ENCODE data around the gene OGFOD1. TPM values are rescaled to one million over a fixed set of nuclear protein-coding genes. Genes with fewer than 3 reads are reported as not detected.
"Not testable (repeated sequence)": the region's sequence is repeated elsewhere in the genome, so short reads cannot be mapped to it uniquely, and the experiment has no call there.

OGFOD1 gene
- total and polyA plus RNA-seq, 4 donors: 18.5 to 33.5 (median 25.8) TPM

- H3K4me3 ChIP-seq (ENCODE audit: low read length in 2 of 2): no peak overlapping the region
- no peak overlapping the region for H3K27ac ChIP-seq (ENCODE audit: low read depth in 1 of 2, low read length in 2 of 2)
- H3K4me1 ChIP-seq (ENCODE audit: control insufficient read depth in 1 of 2, insufficient read depth in 2 of 2, low read length in 2 of 2): no peaks in the 10 kb centered on the region
- H3K27me3 ChIP-seq (ENCODE audit: control insufficient read depth in 1 of 2, insufficient read depth in 2 of 2, low read length in 1 of 2): no peaks in the 10 kb centered on the region
- H3K9me3 ChIP-seq (ENCODE audit: control insufficient read depth, low read length): no peaks in the 10 kb centered on the region
- intact Hi-C loops (cut with DNase I): no loop called here
- 67 to 83% methylated on average over 2 of the region's 2 CpGs for WGBS, 2 donors
- H3K36me3 ChIP-seq (ENCODE audit: control insufficient read depth in 1 of 2, insufficient read depth in 2 of 2, low read length in 1 of 2): peaks cover 6 to 9% of the 10 kb centered on the region in 2 donors
- no peak for ATAC-seq (ENCODE audit: low FRiP score)
- DNase-seq: no peak
These were observed 30.2 kb downstream of the OGFOD1 start for GRCh38 chr16:56481468-56482122.

GRCh38 chr16:56482683-56483236, 31.4 kb downstream of the OGFOD1 start:
- 75 to 80% methylated on average over 5 of the region's 5 CpGs for WGBS, 2 donors
- no peak overlapping the region for H3K4me3 ChIP-seq (ENCODE audit: low read length in 2 of 2)
- H3K9me3 ChIP-seq (ENCODE audit: control insufficient read depth, low read length): no peaks in the 10 kb centered on the region
- H3K27ac ChIP-seq (ENCODE audit: low read depth in 1 of 2, low read length in 2 of 2): no peak overlapping the region
- H3K4me1 ChIP-seq (ENCODE audit: control insufficient read depth in 1 of 2, insufficient read depth in 2 of 2, low read length in 2 of 2): no peaks in the 10 kb centered on the region
- DNase-seq: no peak
- intact Hi-C loops (cut with DNase I): no loop called here
- no peak for ATAC-seq (ENCODE audit: low FRiP score)
- peaks cover 3 to 7% of the 10 kb centered on the region in 2 donors for H3K36me3 ChIP-seq (ENCODE audit: control insufficient read depth in 1 of 2, insufficient read depth in 2 of 2, low read length in 1 of 2)
- no peaks in the 10 kb centered on the region for H3K27me3 ChIP-seq (ENCODE audit: control insufficient read depth in 1 of 2, insufficient read depth in 2 of 2, low read length in 1 of 2)

GRCh38 chr16:56483394-56483793, 32.0 kb downstream of the OGFOD1 start:
- no peaks in the 10 kb centered on the region for H3K4me1 ChIP-seq (ENCODE audit: control insufficient read depth in 1 of 2, insufficient read depth in 2 of 2, low read length in 2 of 2)
- ATAC-seq (ENCODE audit: low FRiP score): no peak
- H3K36me3 ChIP-seq (ENCODE audit: control insufficient read depth in 1 of 2, insufficient read depth in 2 of 2, low read length in 1 of 2): peaks cover 3 to 4% of the 10 kb centered on the region in 2 donors
- H3K27ac ChIP-seq (ENCODE audit: low read depth in 1 of 2, low read length in 2 of 2): no peak overlapping the region
- no peaks in the 10 kb centered on the region for H3K9me3 ChIP-seq (ENCODE audit: control insufficient read depth, low read length)
- no peaks in the 10 kb centered on the region for H3K27me3 ChIP-seq (ENCODE audit: control insufficient read depth in 1 of 2, insufficient read depth in 2 of 2, low read length in 1 of 2)
- no peak overlapping the region for H3K4me3 ChIP-seq (ENCODE audit: low read length in 2 of 2)
- intact Hi-C loops (cut with DNase I): no loop called here
- no peak for DNase-seq

- Histone ChIP-seq H3K4me1 (ENCODE audit: control insufficient read depth in 1 of 2, insufficient read depth in 2 of 2, low read length in 2 of 2) (no peaks in the 10 kb centered on the region), H3K4me3 (ENCODE audit: low read length in 2 of 2) (no peak overlapping the region), H3K27ac (ENCODE audit: low read depth in 1 of 2, low read length in 2 of 2) (no peak overlapping the region), H3K36me3 (ENCODE audit: control insufficient read depth in 1 of 2, insufficient read depth in 2 of 2, low read length in 1 of 2) (peaks cover 3 to 4% of the 10 kb centered on the region in 2 donors), H3K9me3 (ENCODE audit: control insufficient read depth, low read length) (no peaks in the 10 kb centered on the region), H3K27me3 (ENCODE audit: control insufficient read depth in 1 of 2, insufficient read depth in 2 of 2, low read length in 1 of 2) (no peaks in the 10 kb centered on the region)
- 61 to 69% methylated on average over 5 of the region's 5 CpGs for WGBS, 2 donors
- DNase-seq (no peak), ATAC-seq (ENCODE audit: low FRiP score) (no peak)
- intact Hi-C loops (cut with DNase I): no loop called here
These were observed 36.7 kb downstream of the OGFOD1 start for GRCh38 chr16:56488035-56488434.

- not testable (repeated sequence) for H3K36me3 ChIP-seq (ENCODE audit: control insufficient read depth in 1 of 2, insufficient read depth in 2 of 2, low read length in 1 of 2)
These were observed 37.5 kb downstream of the OGFOD1 start for GRCh38 chr16:56488868-56489267.

GRCh38 chr16:56491657-56492261, 40.4 kb downstream of the OGFOD1 start:
- Histone ChIP-seq H3K27ac (ENCODE audit: low read depth in 1 of 2, low read length in 2 of 2) (no peak overlapping the region), H3K4me3 (ENCODE audit: low read length in 2 of 2) (no peak overlapping the region), H3K9me3 (ENCODE audit: control insufficient read depth, low read length) (no peaks in the 10 kb centered on the region), H3K4me1 (ENCODE audit: control insufficient read depth in 1 of 2, insufficient read depth in 2 of 2, low read length in 2 of 2) (no peaks in the 10 kb centered on the region), H3K27me3 (ENCODE audit: control insufficient read depth in 1 of 2, insufficient read depth in 2 of 2, low read length in 1 of 2) (no peaks in the 10 kb centered on the region), H3K36me3 (ENCODE audit: control insufficient read depth in 1 of 2, insufficient read depth in 2 of 2, low read length in 1 of 2) (no peaks in the 10 kb centered on the region)
- DNase-seq (no peak), ATAC-seq (ENCODE audit: low FRiP score) (no peak)
- 96% methylated on average over 4 of the region's 4 CpGs for WGBS, 2 donors
- intact Hi-C loops (cut with DNase I): no loop called here

More at GRCh38 chr16:56488868-56489267, 37.5 kb downstream of the OGFOD1 start:
- H3K4me3 ChIP-seq (ENCODE audit: low read length in 2 of 2); H3K4me1 ChIP-seq (ENCODE audit: control insufficient read depth in 1 of 2, insufficient read depth in 2 of 2, low read length in 2 of 2); H3K9me3 ChIP-seq (ENCODE audit: control insufficient read depth, low read length); DNase-seq; H3K27ac ChIP-seq (ENCODE audit: low read depth in 1 of 2, low read length in 2 of 2); ATAC-seq (ENCODE audit: low FRiP score); intact Hi-C loops (cut with DNase I); H3K27me3 ChIP-seq (ENCODE audit: control insufficient read depth in 1 of 2, insufficient read depth in 2 of 2, low read length in 1 of 2): not testable (repeated sequence)
- 94 to 100% methylated on average over 1 of the region's 1 CpG for WGBS, 2 donors

GRCh38 chr16:56493126-56493525, 41.8 kb downstream of the OGFOD1 start:
- intact Hi-C loops (cut with DNase I): no loop called here
- no peak for ATAC-seq (ENCODE audit: low FRiP score)
- Histone ChIP-seq H3K27me3 (ENCODE audit: control insufficient read depth in 1 of 2, insufficient read depth in 2 of 2, low read length in 1 of 2) (no peaks in the 10 kb centered on the region), H3K36me3 (ENCODE audit: control insufficient read depth in 1 of 2, insufficient read depth in 2 of 2, low read length in 1 of 2) (no peaks in the 10 kb centered on the region), H3K27ac (ENCODE audit: low read depth in 1 of 2, low read length in 2 of 2) (no peak overlapping the region), H3K9me3 (ENCODE audit: control insufficient read depth, low read length) (no peaks in the 10 kb centered on the region), H3K4me1 (ENCODE audit: control insufficient read depth in 1 of 2, insufficient read depth in 2 of 2, low read length in 2 of 2) (no peaks in the 10 kb centered on the region), H3K4me3 (ENCODE audit: low read length in 2 of 2) (no peak overlapping the region)
- DNase-seq: no peak
- 83 to 87% methylated on average over 2 of the region's 2 CpGs for WGBS, 2 donors

- no peak overlapping the region for H3K27ac ChIP-seq (ENCODE audit: low read depth in 1 of 2, low read length in 2 of 2)
- DNase-seq: no peak
- 95 to 96% methylated on average over 1 of the region's 1 CpG for WGBS, 2 donors
- H3K27me3 ChIP-seq (ENCODE audit: control insufficient read depth in 1 of 2, insufficient read depth in 2 of 2, low read length in 1 of 2): no peaks in the 10 kb centered on the region
- H3K4me1 ChIP-seq (ENCODE audit: control insufficient read depth in 1 of 2, insufficient read depth in 2 of 2, low read length in 2 of 2): no peaks in the 10 kb centered on the region
- H3K36me3 ChIP-seq (ENCODE audit: control insufficient read depth in 1 of 2, insufficient read depth in 2 of 2, low read length in 1 of 2): peaks cover 0 to 2% of the 10 kb centered on the region in 2 donors
- ATAC-seq (ENCODE audit: low FRiP score): no peak
- H3K9me3 ChIP-seq (ENCODE audit: control insufficient read depth, low read length): no peaks in the 10 kb centered on the region
- intact Hi-C loops (cut with DNase I): no loop called here
- H3K4me3 ChIP-seq (ENCODE audit: low read length in 2 of 2): no peak overlapping the region
These were observed 42.5 kb downstream of the OGFOD1 start for GRCh38 chr16:56493815-56494214.

GRCh38 chr16:56505181-56505580, 53.8 kb downstream of the OGFOD1 start:
- intact Hi-C loops (cut with DNase I): loop anchor here in 1 of 2 donors (5.0 kb wide), 1 partner anchor 197 kb away; no protein-coding TSS in a partner anchor
- H3K27ac ChIP-seq (ENCODE audit: low read depth in 1 of 2, low read length in 2 of 2): no peak overlapping the region
- ATAC-seq (ENCODE audit: low FRiP score): no peak

More at GRCh38 chr16:56505181-56505580, 53.8 kb downstream of the OGFOD1 start:
- Histone ChIP-seq H3K4me3 (ENCODE audit: low read length in 2 of 2) (no peak overlapping the region), H3K36me3 (ENCODE audit: control insufficient read depth in 1 of 2, insufficient read depth in 2 of 2, low read length in 1 of 2) (peaks cover 8 to 11% of the 10 kb centered on the region in 2 donors), H3K9me3 (ENCODE audit: control insufficient read depth, low read length) (no peaks in the 10 kb centered on the region), H3K4me1 (ENCODE audit: control insufficient read depth in 1 of 2, insufficient read depth in 2 of 2, low read length in 2 of 2) (no peaks in the 10 kb centered on the region), H3K27me3 (ENCODE audit: control insufficient read depth in 1 of 2, insufficient read depth in 2 of 2, low read length in 1 of 2) (no peaks in the 10 kb centered on the region)
- WGBS, 2 donors: 21 to 35% methylated on average over 3 of the region's 3 CpGs
- no peak for DNase-seq
